Measurements from ENCODE around the gene TIMP2.
"Not testable (repeated sequence)": the region's sequence is repeated elsewhere in the genome, so short reads cannot be mapped to it uniquely, and the experiment has no call there.

TIMP2 gene

GRCh38 chr17:78883089-78883532, 42.1 kb downstream of the TIMP2 start:
- POLR2A ChIA-PET, result interaction anchor here (0.7 to 1.7 kb wide), 6 partner anchors 21 to 56 kb away, joined by 3 to 7 read pairs (median 4); no protein-coding TSS in a partner anchor
- CTCF ChIA-PET, result interaction anchor here (6.4 kb wide), 1 partner anchor 17 kb away, joined by 26 read pairs; no protein-coding TSS in a partner anchor
- peak overlapping the region; percentile 29 for H3K4me3 ChIP-seq (ENCODE audit: low read depth, low read length)
- peak; percentile 50 for DNase-seq (ENCODE audit: low read depth, low spot score)
- TF ChIP-seq, protein P1, sequence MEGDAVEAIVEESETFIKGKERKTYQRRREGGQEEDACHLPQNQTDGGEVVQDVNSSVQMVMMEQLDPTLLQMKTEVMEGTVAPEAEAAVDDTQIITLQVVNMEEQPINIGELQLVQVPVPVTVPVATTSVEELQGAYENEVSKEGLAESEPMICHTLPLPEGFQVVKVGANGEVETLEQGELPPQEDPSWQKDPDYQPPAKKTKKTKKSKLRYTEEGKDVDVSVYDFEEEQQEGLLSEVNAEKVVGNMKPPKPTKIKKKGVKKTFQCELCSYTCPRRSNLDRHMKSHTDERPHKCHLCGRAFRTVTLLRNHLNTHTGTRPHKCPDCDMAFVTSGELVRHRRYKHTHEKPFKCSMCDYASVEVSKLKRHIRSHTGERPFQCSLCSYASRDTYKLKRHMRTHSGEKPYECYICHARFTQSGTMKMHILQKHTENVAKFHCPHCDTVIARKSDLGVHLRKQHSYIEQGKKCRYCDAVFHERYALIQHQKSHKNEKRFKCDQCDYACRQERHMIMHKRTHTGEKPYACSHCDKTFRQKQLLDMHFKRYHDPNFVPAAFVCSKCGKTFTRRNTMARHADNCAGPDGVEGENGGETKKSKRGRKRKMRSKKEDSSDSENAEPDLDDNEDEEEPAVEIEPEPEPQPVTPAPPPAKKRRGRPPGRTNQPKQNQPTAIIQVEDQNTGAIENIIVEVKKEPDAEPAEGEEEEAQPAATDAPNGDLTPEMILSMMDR (IDR thresholded peaks at IDR 0.05; ENCODE audit: insufficient read depth, low read length, missing control alignments), result no peak

DNA sequence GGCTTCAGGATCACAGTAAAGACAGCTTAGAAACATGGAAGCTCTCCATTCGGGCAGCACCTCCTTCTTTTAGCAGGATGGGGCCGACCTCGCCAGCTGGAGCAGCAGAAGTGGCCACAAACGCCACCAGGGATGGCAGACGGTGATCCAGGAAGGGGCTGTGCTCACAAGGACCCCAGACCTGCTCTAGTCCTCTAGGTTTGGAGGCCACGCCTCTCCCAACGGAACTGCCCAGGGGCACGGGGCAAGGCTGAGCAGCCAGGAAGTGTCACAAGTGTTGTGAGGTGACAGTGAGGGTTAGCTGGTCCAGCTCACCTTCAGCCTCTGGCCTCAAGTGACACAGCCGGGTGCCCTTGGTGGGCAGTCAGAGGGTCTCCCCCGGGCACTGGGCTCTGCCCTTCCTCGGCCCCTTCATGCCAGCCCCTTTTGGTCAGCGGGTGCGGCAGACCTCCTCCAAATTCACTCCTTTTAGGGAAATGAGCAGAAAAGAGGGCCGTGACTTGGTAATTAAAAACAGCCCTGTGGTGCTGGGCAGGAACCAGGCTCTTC, 42.6 kb downstream of the TIMP2 start:
- POLR2A ChIA-PET, result interaction anchor here (1.2 to 1.7 kb wide), 2 partner anchors 20 to 53 kb away, joined by 3 to 4 read pairs; no protein-coding TSS in a partner anchor
- CTCF ChIA-PET, result interaction anchor here (1.3 to 6.4 kb wide), 4 partner anchors 11 to 89 kb away, joined by 3 to 26 read pairs (median 7); no protein-coding TSS in a partner anchor
- H3K4me3 ChIP-seq (ENCODE audit: low read depth, low read length), result no peak overlapping the region; the same call in 1 of the 2 replicates
- no peak for DNase-seq (ENCODE audit: low read depth, low spot score)
- TF ChIP-seq, protein P1 (IDR thresholded peaks at IDR 0.05; ENCODE audit: insufficient read depth, low read length, missing control alignments), result no peak

DNA sequence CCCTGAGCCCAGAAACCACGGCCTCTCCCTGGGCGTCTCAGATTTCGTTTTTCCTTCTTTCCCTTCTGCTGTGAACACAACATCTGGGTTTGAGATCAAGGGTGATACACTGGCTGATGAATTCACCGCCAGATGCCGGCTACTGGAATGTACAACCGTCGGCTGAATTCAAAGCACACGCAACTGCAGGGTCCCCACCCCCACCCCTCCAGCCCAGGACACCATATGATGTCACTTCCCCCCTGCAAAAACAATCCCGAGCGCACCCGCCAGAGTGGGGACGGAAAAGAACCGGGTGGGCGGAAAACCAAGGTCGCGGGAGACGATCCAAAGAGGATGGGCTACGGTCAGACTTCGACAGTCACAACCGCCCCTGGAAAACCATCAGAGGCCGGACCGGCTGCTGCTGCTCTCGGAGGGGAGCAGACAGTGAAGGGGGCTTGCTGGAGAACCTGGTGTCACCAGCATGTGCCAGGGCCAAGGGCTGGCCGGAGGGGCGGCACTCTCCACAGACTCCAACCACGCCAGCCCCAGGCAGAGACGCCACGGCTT, 45.5 kb downstream of the TIMP2 start:
- TF ChIP-seq, protein P1 (IDR thresholded peaks at IDR 0.05; ENCODE audit: insufficient read depth, low read length, missing control alignments), result no peak
- H3K4me3 ChIP-seq (ENCODE audit: low read depth, low read length), result peak overlapping the region; percentile 33
- POLR2A ChIA-PET, result interaction anchor here (0.5 to 1.1 kb wide), 4 partner anchors 18 to 96 kb away, joined by 3 to 4 read pairs (median 3); no protein-coding TSS in a partner anchor
- CTCF ChIA-PET, result interaction anchor here (1.3 to 1.7 kb wide), 2 partner anchors 14 to 92 kb away, joined by 7 to 13 read pairs; no protein-coding TSS in a partner anchor
- DNase-seq (ENCODE audit: low read depth, low spot score), result peak; percentile 56

GRCh38 chr17:78878871-78879527, 46.2 kb downstream of the TIMP2 start:
- ChIA-PET CTCF (interaction anchor here (1.3 to 1.7 kb wide), 3 partner anchors 13 to 93 kb away, joined by 3 to 13 read pairs (median 7); no protein-coding TSS in a partner anchor), POLR2A (interaction anchor here (0.5 to 1.0 kb wide), 2 partner anchors 17 to 97 kb away, joined by 3 to 4 read pairs; no protein-coding TSS in a partner anchor)
- TF ChIP-seq, protein P1 (IDR thresholded peaks at IDR 0.05; ENCODE audit: insufficient read depth, low read length, missing control alignments), result no peak
- DNase-seq (ENCODE audit: low read depth, low spot score), result no peak
- H3K4me3 ChIP-seq (ENCODE audit: low read depth, low read length), result peak overlapping the region; percentile 33

GRCh38 chr17:78878261-78878660, 46.9 kb downstream of the TIMP2 start:
- ChIA-PET POLR2A (interaction anchor here (1.0 kb wide), 1 partner anchor 55 kb away, joined by 4 read pairs; no protein-coding TSS in a partner anchor), CTCF (interaction anchor here (1.3 to 4.9 kb wide), 5 partner anchors 10 to 93 kb away, joined by 3 to 53 read pairs (median 7); no protein-coding TSS in a partner anchor)
- H3K4me3 ChIP-seq (ENCODE audit: low read depth, low read length), result no peak overlapping the region
- TF ChIP-seq, protein P1 (IDR thresholded peaks at IDR 0.05; ENCODE audit: insufficient read depth, low read length, missing control alignments), result no peak
- no peak for DNase-seq (ENCODE audit: low read depth, low spot score)

GRCh38 chr17:78876954-78877517, 48.2 kb downstream of the TIMP2 start:
- H3K4me3 ChIP-seq (ENCODE audit: low read depth, low read length); DNase-seq (ENCODE audit: low read depth, low spot score); POLR2A ChIA-PET: not testable (repeated sequence)
- CTCF ChIA-PET, result interaction anchor here (1.2 to 4.9 kb wide), 4 partner anchors 8 to 95 kb away, joined by 6 to 53 read pairs (median 7); no protein-coding TSS in a partner anchor

Data from AG04449 (cell line).